GM12892 (cell line): ENCODE results near the gene CSF1R.

Source experiments
- DNase-seq: peaks from one replicate; pipeline ENCODE4 v3.0.0; 2011; ENCODE audit not compliant: insufficient read length
- FAIRE-seq: peaks from 2 replicates; lab custom pipeline; 2011; peaks lifted over from hg19 to GRCh38; lab: Jason Lieb, UNC
- POLR2A ChIP-seq: IDR thresholded peaks from 2 replicates; pipeline ENCODE4 v1.6.1; 2011; ENCODE audit warnings: low read depth, low read length, control low read depth
- POLR2AphosphoS5 ChIP-seq: IDR thresholded peaks from 2 replicates; pipeline ENCODE4 v1.6.1; 2011; ENCODE audit warnings: low read depth, low read length, control low read depth
- TAF1 ChIP-seq: IDR thresholded peaks from 2 replicates; pipeline ENCODE4 v1.6.1; 2011; ENCODE audit warnings: low read depth, mild to moderate bottlenecking, control low read depth, low read length, borderline replicate concordance

The CSF1R gene

DNA sequence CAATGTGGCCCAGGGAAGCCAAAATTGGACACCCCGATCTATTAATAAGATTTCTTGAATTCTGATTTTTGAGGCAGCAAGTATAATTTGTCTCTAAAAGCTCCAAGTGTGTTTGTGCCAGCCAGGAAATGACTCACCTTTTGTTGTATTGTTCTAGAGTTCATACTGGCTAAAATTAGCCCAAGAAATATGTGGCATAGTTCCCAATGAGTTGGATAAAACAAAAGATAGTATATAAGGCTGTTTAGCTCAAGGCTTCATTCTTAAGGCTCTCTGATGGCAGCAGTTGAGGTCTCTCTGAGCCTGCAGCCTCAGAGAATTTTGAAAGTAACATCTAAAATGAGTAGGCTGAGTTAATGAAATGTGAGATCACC is 64.2 kb downstream of the CSF1R start:
- FAIRE-seq, result no peak

GRCh38 chr5:150021491-150022157 is 64.7 kb downstream of the CSF1R start:
- TF ChIP-seq POLR2AphosphoS5 (no peak), POLR2A (no peak), TAF1 (no peak)
- FAIRE-seq (no peak), DNase-seq (no peak)

More for the DNA sequence above, 64.2 kb downstream of the CSF1R start:
- no peak for TF ChIP-seq TAF1
- TF ChIP-seq POLR2A, result no peak
- TF ChIP-seq POLR2AphosphoS5, result no peak
- DNase-seq, result no peak

- TF ChIP-seq POLR2A (0 out of 2 replicates have a peak, but pooled peaks have one; percentile 29), POLR2AphosphoS5 (no peak), TAF1 (no peak)
- FAIRE-seq (no peak), DNase-seq (no peak)
Measured at GRCh38 chr5:150020249-150020648, 66.1 kb downstream of the CSF1R start.

DNA sequence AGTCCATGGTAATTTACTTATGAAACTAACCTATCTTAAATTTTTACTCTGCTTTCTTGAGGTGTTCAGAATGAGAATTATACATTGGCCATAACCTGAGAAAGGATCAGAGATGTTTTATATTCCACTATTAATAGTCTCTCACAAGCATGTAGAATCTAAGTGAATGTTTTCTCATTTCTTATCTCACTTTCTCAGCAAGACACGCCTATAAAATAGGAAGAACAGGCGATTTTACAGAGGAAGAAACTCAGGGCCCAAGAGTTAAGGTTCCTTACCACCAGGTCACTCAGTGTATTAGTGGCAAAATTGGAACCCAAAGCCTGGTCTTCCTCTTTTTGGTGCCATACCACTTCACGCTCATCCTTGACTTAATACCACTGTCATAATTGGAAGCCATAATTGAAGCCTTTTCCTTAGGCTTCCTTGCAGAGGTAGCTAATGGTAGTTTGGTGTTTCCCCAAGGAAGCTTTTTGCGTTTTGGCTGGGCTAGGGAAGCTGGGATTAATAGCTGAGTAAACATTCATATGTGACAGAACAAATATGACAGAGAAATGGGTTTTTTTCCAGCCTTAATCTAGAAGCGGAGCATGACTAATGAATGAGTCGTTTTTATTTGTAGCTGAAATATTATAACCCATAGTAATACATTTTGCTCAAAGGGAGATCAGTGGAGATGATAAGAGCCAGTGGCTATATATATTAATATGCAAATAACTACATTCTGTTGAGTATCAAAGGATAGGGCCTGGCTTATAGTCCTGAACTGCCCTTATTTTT is 68.9 kb downstream of the CSF1R start:
- FAIRE-seq, result no peak
- DNase-seq, result no peak
- no peak for TF ChIP-seq POLR2A

GRCh38 chr5:150016537-150016936 is 69.8 kb downstream of the CSF1R start:
- no peak for TF ChIP-seq POLR2AphosphoS5
- TF ChIP-seq POLR2A, result no peak
- TF ChIP-seq TAF1, result no peak
- FAIRE-seq, result no peak

GRCh38 chr5:150015415-150015814 is 70.9 kb downstream of the CSF1R start:
- no peak for DNase-seq
- FAIRE-seq, result no peak
- TF ChIP-seq POLR2AphosphoS5 (no peak), TAF1 (no peak), POLR2A (no peak)

More at GRCh38 chr5:150016537-150016936, 69.8 kb downstream of the CSF1R start:
- no peak for DNase-seq

DNA sequence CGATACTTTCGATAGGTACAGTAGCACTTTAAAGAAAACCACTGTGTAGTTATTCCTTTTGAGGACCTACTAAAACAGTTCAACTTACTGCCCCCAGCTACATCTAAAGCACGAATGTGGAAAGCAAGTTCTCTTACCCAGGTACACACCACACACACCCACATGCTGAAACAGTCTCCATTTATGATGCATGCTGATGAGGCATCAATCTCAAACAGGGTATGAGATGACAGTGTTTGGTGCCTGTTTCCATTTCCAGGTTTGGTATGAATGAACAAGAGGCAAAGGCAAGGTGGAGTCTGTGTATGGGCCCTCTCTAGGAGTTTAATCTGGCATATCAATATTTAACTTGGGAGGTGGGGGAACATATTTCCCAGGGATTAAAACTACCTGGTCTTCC is 71.9 kb downstream of the CSF1R start:
- DNase-seq, result no peak
- no peak for TF ChIP-seq POLR2AphosphoS5
- TF ChIP-seq TAF1, result no peak
- TF ChIP-seq POLR2A, result no peak
- no peak for FAIRE-seq

- DNase-seq (no peak), FAIRE-seq (peak; percentile 30)
- no peak for TF ChIP-seq POLR2A
- TF ChIP-seq TAF1, result no peak
- no peak for TF ChIP-seq POLR2AphosphoS5
Measured at GRCh38 chr5:150013931-150014330, 72.4 kb downstream of the CSF1R start.

DNA sequence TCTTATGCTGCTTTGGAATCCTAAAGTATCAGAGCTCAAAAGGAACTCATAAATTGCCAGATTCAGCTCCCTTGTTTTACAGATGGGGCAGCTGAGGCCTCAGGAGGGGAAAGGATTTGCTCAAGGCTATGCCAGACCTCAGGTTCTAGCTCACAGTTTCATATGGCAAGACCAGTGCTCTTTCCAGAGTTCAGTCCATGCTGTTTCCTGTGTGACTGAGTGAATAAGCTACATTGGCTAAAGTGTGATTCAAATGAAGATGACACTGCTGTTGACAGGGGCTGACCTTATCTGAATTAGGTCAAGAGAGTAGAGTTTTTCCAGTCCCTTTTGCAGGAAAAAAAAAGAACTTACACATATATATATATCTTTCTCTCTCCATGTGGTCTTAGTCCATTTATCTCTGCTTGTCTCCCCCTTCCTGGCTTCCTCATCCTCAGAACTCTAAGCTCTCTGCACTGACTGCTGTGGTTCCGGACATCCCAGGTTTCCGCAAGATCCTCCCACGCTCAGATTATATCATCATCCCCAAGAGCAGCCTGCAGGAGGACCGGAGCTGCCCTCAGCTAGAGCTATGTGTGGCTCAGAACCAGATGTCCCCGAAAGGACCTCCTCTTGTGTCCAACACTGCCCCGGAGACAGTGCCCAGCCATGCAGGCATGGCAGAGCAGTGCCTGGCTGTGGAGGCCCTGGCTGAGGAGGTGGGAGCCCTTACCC is 76.5 kb downstream of the CSF1R start:
- FAIRE-seq, result no peak
- no peak for TF ChIP-seq TAF1
- no peak for TF ChIP-seq POLR2AphosphoS5
- TF ChIP-seq POLR2A, result no peak

DNA sequence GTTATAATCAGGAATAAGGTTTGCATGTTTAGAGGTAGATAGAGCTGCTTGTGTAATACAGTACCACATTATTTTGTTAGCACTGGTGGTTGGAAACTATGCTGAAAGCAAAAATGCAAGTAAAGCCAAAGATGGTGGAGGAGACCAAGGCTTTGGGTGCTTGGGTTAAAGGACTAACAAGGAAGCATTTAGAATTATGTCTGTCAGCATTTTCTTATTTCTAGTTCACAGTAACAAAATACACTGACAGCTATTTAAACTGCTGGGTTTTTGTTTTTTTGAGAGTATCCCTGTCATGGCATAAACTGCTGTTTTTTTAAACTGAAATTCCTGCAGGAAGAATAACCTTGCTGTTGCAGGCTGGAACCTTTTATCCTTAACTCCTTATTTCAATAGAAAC is 79.3 kb downstream of the CSF1R start:
- no peak for TF ChIP-seq TAF1
- FAIRE-seq, result no peak
- no peak for DNase-seq

More for the DNA sequence above, 76.5 kb downstream of the CSF1R start:
- no peak for DNase-seq

DNA sequence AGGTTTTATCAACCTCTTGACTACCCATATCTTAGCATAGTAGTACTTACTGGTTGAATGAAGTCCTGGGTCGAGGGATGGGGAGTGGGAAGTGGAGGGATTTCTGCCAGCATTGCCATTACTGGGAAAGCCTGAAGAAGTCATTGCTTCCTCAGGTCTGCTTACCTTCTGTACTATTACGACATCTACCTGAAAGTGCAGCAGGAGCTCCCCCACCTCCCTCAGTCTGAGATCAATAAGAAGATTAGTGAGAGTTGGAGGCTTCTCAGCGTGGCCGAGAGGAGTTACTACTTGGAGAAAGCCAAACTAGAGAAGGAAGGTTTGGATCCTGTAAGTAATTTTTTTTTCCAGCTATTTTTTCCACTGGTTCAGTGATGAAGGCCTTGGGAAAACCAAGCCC is 80.0 kb downstream of the CSF1R start:
- no peak for TF ChIP-seq POLR2A
- TF ChIP-seq POLR2AphosphoS5, result no peak
- TF ChIP-seq TAF1, result no peak
- no peak for DNase-seq
- no peak for FAIRE-seq
